ENCODE data around the gene ITGA11.

DNA sequence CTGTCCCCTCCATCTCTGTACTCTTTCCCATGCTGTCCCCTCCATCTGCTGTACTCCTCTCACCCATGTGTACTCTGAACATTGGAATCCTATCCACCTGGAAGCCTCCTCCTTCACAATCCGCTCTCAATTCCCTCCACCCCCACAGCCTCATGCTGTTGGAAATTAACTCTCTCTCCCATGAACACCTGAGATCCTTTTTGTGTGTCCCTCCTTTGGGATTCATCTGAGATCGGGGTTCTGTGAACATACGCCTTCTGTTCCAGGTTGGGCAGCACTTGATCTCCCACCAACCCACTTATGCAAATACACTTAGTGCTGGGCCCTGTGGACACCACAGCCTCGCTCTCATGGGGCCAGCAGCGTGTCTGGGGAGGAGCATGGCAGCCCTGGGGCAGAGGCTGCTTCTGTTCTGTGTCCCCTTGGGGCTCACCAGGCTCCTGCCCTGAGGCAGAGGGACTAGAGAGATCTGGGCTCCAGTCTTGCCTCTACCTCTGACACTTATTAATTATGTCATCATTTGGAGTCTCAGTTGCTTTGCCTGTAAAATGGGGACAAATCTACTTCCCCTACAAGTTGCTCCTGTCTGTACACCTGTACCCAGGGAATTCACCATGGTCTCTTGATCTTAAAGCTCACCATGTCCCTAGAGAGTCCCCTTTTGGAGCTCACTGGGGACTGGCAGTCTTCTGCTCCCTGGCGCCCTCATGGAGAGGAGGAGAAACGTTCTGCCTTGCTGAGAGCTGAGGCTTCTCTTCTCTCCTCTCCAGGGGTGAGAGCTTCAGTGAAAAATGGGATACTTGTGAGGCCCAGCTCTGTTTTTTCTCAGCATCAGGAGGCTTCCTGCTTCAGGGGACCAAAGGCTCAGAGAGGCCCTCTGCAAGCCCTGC, 42.7 kb downstream of the ITGA11 start:
- TF ChIP-seq, protein P1, sequence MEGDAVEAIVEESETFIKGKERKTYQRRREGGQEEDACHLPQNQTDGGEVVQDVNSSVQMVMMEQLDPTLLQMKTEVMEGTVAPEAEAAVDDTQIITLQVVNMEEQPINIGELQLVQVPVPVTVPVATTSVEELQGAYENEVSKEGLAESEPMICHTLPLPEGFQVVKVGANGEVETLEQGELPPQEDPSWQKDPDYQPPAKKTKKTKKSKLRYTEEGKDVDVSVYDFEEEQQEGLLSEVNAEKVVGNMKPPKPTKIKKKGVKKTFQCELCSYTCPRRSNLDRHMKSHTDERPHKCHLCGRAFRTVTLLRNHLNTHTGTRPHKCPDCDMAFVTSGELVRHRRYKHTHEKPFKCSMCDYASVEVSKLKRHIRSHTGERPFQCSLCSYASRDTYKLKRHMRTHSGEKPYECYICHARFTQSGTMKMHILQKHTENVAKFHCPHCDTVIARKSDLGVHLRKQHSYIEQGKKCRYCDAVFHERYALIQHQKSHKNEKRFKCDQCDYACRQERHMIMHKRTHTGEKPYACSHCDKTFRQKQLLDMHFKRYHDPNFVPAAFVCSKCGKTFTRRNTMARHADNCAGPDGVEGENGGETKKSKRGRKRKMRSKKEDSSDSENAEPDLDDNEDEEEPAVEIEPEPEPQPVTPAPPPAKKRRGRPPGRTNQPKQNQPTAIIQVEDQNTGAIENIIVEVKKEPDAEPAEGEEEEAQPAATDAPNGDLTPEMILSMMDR (IDR thresholded peaks at IDR 0.05; ENCODE audit: insufficient read depth, low read length), result no peak
- no peak for TF ChIP-seq GABPA (IDR thresholded peaks at IDR 0.05; ENCODE audit: low read depth)
- TF ChIP-seq, protein P2, sequence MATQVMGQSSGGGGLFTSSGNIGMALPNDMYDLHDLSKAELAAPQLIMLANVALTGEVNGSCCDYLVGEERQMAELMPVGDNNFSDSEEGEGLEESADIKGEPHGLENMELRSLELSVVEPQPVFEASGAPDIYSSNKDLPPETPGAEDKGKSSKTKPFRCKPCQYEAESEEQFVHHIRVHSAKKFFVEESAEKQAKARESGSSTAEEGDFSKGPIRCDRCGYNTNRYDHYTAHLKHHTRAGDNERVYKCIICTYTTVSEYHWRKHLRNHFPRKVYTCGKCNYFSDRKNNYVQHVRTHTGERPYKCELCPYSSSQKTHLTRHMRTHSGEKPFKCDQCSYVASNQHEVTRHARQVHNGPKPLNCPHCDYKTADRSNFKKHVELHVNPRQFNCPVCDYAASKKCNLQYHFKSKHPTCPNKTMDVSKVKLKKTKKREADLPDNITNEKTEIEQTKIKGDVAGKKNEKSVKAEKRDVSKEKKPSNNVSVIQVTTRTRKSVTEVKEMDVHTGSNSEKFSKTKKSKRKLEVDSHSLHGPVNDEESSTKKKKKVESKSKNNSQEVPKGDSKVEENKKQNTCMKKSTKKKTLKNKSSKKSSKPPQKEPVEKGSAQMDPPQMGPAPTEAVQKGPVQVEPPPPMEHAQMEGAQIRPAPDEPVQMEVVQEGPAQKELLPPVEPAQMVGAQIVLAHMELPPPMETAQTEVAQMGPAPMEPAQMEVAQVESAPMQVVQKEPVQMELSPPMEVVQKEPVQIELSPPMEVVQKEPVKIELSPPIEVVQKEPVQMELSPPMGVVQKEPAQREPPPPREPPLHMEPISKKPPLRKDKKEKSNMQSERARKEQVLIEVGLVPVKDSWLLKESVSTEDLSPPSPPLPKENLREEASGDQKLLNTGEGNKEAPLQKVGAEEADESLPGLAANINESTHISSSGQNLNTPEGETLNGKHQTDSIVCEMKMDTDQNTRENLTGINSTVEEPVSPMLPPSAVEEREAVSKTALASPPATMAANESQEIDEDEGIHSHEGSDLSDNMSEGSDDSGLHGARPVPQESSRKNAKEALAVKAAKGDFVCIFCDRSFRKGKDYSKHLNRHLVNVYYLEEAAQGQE (IDR thresholded peaks at IDR 0.05; ENCODE audit: insufficient replicate concordance, low read depth), result no peak
- no peak for TF ChIP-seq POLR2AphosphoS5 (IDR thresholded peaks at IDR 0.05; ENCODE audit: low read depth)
- no peak for TF ChIP-seq SPI1 (IDR thresholded peaks at IDR 0.05; ENCODE audit: borderline replicate concordance, low read depth)

All from HL-60 (cell line).